Measurements from ENCODE around the gene ALDH1L2.

Gene ALDH1L2

DNA sequence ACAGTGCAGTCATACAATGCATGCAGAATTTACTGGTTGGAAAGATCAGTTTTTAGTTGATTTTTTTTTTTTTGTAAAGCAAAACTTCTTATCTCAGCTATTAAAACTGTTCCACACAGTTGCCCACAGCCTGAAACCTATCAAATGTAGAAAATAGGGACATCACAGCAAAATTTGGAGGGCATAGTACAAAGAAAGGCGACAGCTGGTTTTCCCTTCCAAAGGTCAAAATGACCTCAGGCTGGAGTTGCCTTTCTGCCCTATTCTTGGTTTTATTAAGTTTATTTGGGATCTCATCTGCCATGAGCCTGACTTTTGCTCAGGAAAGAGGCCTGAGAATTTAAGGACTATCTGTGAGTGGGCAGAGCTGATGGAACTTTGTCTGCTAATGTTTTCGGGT lies 69.7 kb downstream of the ALDH1L2 start:
- H2AFZ ChIP-seq (ENCODE audit: low read length): no peak overlapping the region
- no peak overlapping the region for H3K4me3 ChIP-seq (ENCODE audit: low read depth, low read length, poor library complexity, severe bottlenecking)
- no peaks in the 10 kb centered on the region for H3K79me2 ChIP-seq (ENCODE audit: insufficient read depth, low read length)
- H3K27me3 ChIP-seq (ENCODE audit: insufficient read depth, low read length): no peaks in the 10 kb centered on the region
- no peak overlapping the region for H3K4me2 ChIP-seq (ENCODE audit: low read length)
- H3K36me3 ChIP-seq (ENCODE audit: insufficient read depth, low read length): no peaks in the 10 kb centered on the region; the same call in 1 of the 2 replicates
- no peak for TF ChIP-seq EZH2 (IDR thresholded peaks at IDR 0.05; ENCODE audit: borderline replicate concordance, low read length)
- TF ChIP-seq, protein P1, sequence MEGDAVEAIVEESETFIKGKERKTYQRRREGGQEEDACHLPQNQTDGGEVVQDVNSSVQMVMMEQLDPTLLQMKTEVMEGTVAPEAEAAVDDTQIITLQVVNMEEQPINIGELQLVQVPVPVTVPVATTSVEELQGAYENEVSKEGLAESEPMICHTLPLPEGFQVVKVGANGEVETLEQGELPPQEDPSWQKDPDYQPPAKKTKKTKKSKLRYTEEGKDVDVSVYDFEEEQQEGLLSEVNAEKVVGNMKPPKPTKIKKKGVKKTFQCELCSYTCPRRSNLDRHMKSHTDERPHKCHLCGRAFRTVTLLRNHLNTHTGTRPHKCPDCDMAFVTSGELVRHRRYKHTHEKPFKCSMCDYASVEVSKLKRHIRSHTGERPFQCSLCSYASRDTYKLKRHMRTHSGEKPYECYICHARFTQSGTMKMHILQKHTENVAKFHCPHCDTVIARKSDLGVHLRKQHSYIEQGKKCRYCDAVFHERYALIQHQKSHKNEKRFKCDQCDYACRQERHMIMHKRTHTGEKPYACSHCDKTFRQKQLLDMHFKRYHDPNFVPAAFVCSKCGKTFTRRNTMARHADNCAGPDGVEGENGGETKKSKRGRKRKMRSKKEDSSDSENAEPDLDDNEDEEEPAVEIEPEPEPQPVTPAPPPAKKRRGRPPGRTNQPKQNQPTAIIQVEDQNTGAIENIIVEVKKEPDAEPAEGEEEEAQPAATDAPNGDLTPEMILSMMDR (IDR thresholded peaks at IDR 0.05; ENCODE audit: low read length): no peak
- no peak overlapping the region for H3K27ac ChIP-seq (ENCODE audit: low read depth, low read length, poor library complexity, severe bottlenecking)
- H3K9ac ChIP-seq (ENCODE audit: low read length): no peak overlapping the region
- no peaks in the 10 kb centered on the region for H4K20me1 ChIP-seq (ENCODE audit: insufficient read depth, low read length)
- no peaks in the 10 kb centered on the region for H3K9me3 ChIP-seq (ENCODE audit: low read length)
- no peaks in the 10 kb centered on the region for H3K9me2 ChIP-seq (ENCODE audit: low read depth, low read length)
- no peaks in the 10 kb centered on the region for H3K4me1 ChIP-seq (ENCODE audit: insufficient read depth, low read length, severe bottlenecking)
- H3F3A ChIP-seq (ENCODE audit: insufficient read depth, low read length): no peaks in the 10 kb centered on the region

DNA sequence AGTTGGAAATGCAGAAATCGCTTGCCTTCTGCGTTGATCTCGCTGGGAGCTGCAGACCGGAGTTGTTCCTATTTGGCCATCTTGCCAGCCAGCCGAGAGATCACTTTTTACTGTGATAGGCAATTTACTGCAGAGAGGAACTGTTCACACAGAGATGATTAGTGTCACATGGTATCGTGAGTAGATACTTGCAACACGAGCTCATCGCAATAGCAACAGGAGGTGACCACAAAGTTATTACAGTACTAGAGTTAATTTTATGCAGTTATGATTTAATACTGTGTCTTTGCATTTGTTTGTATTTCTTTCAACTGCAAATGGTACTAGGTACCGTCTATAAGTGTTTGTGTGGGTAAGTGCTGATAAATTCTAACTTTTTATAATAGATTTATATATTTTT lies 70.4 kb downstream of the ALDH1L2 start:
- Histone ChIP-seq H3K4me3 (ENCODE audit: low read depth, low read length, poor library complexity, severe bottlenecking) (no peak overlapping the region), H3K9me3 (ENCODE audit: low read length) (no peaks in the 10 kb centered on the region), H3K27me3 (ENCODE audit: insufficient read depth, low read length) (no peaks in the 10 kb centered on the region), H4K20me1 (ENCODE audit: insufficient read depth, low read length) (no peaks in the 10 kb centered on the region), H3K27ac (ENCODE audit: low read depth, low read length, poor library complexity, severe bottlenecking) (no peak overlapping the region), H3K9ac (ENCODE audit: low read length) (no peak overlapping the region), H3K36me3 (ENCODE audit: insufficient read depth, low read length) (no peaks in the 10 kb centered on the region; the same call in 1 of the 2 replicates), H3K9me2 (ENCODE audit: low read depth, low read length) (no peaks in the 10 kb centered on the region), H2AFZ (ENCODE audit: low read length) (no peak overlapping the region), H3K79me2 (ENCODE audit: insufficient read depth, low read length) (no peaks in the 10 kb centered on the region), H3K4me1 (ENCODE audit: insufficient read depth, low read length, severe bottlenecking) (no peaks in the 10 kb centered on the region), H3K4me2 (ENCODE audit: low read length) (no peak overlapping the region), H3F3A (ENCODE audit: insufficient read depth, low read length) (no peaks in the 10 kb centered on the region)
- TF ChIP-seq EZH2 (IDR thresholded peaks at IDR 0.05; ENCODE audit: borderline replicate concordance, low read length): no peak
- TF ChIP-seq, protein P1 (IDR thresholded peaks at IDR 0.05; ENCODE audit: low read length): no peak

DNA sequence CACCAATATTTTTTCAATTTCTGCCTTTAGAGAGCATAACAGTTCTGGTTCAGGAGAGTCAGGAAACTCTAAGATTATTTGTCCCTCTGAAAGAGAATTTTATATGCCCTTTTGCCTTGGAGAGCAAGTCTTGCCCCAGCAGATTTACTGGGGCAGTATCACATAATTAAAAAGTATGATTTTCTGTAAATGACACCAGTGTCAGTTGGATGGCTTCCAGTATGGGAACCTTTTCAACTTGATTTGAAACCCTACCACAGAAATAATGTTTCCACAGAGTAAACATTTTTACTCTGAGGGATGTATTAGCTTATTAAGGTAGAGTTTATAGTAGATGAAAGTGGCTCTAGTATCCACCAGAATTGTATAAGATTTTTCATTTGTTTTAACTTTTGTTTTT lies 82.8 kb downstream of the ALDH1L2 start:
- Histone ChIP-seq H3K9me2 (ENCODE audit: low read depth, low read length) (no peaks in the 10 kb centered on the region), H4K20me1 (ENCODE audit: insufficient read depth, low read length) (no peaks in the 10 kb centered on the region), H3K27ac (ENCODE audit: low read depth, low read length, poor library complexity, severe bottlenecking) (no peak overlapping the region), H3F3A (ENCODE audit: insufficient read depth, low read length) (no peaks in the 10 kb centered on the region), H3K9ac (ENCODE audit: low read length) (no peak overlapping the region), H3K79me2 (ENCODE audit: insufficient read depth, low read length) (no peaks in the 10 kb centered on the region), H2AFZ (ENCODE audit: low read length) (no peak overlapping the region), H3K4me1 (ENCODE audit: insufficient read depth, low read length, severe bottlenecking) (peaks cover 9% of the 10 kb centered on the region), H3K4me2 (ENCODE audit: low read length) (no peak overlapping the region), H3K9me3 (ENCODE audit: low read length) (no peaks in the 10 kb centered on the region), H3K27me3 (ENCODE audit: insufficient read depth, low read length) (no peaks in the 10 kb centered on the region), H3K4me3 (ENCODE audit: low read depth, low read length, poor library complexity, severe bottlenecking) (no peak overlapping the region), H3K36me3 (ENCODE audit: insufficient read depth, low read length) (peaks cover 83% of the 10 kb centered on the region)
- TF ChIP-seq EZH2 (IDR thresholded peaks at IDR 0.05; ENCODE audit: borderline replicate concordance, low read length): no peak
- TF ChIP-seq, protein P1 (IDR thresholded peaks at IDR 0.05; ENCODE audit: low read length): no peak
